ENCODE results near the gene MED10.

GRCh38 chr5:6393596-6394194 lies 15.3 kb upstream of the MED10 start:
- TF ChIP-seq ZNF274 (IDR thresholded peaks at IDR 0.05; ENCODE audit: low read depth, low read length), result no peak
- TF ChIP-seq YY1 (IDR thresholded peaks at IDR 0.05; ENCODE audit: insufficient read depth, insufficient read length), result no peak

Data from NT2/D1 (cell line).